CMK (cell line): ENCODE data around the gene ALG1.
A peak's percentile ranks its signal among the peaks of the same experiment; 100 is the strongest.

Experiments
- DNase-seq: peaks from one replicate; pipeline ENCODE4 v3.0.0-alpha.2; 2010; ENCODE audit warnings: low read depth

Gene ALG1

GRCh38 chr16:5045499-5046115 is 26.0 kb upstream of the ALG1 start:
- DNase-seq: no peak

DNA sequence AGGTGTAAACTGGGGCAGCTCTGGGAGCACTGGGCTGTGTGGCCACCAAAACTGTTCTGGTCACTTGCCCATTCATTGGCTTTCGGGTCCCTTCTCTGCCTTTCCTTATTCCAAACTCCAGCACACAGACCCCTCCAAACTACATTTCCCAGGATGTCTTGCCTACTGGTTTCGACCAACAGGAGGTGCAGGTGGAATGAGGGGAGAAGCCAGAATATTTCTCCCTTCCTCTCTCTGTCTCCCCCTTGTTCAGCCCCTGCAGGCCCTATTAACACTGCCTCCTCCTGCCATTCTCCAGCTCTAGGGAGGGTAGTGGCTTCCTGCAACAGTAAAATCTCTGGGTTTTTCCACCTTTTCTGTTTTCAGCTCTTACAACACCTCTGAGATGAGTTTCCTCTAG is 24.7 kb upstream of the ALG1 start:
- DNase-seq: no peak

GRCh38 chr16:5054876-5055865 is 16.5 kb upstream of the ALG1 start:
- no peak for DNase-seq

- DNase-seq: peak; percentile 29
These were observed 15.3 kb upstream of the ALG1 start for GRCh38 chr16:5056352-5056751.

DNA sequence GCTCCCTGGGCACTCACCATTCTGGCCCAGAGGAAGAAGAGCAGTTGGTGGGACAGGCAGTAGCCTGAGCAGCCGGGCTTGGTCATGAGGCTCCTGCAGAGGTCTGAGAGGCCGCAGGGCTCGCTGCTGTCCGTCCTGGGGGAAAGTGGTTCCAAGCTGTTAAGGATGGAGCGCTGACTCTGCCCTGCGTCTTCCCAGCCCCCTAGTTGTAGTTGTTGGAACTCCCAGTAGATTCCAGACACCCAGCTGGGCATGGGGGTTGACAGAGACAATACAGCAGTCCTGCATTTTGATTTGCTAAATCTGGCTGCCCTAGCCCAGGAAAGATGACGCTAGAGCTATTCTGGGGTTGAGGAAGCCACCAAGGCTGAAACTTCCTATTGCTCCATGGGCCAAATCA is 13.2 kb upstream of the ALG1 start:
- no peak for DNase-seq

GRCh38 chr16:5059386-5060072 is 12.1 kb upstream of the ALG1 start:
- no peak for DNase-seq

GRCh38 chr16:5060073-5060641 is 11.5 kb upstream of the ALG1 start:
- no peak for DNase-seq

- no peak for DNase-seq
These were observed 9.6 kb upstream of the ALG1 start for GRCh38 chr16:5062051-5062450.

- no peak for DNase-seq
These were observed 8.6 kb upstream of the ALG1 start for GRCh38 chr16:5062790-5063765.

GRCh38 chr16:5064915-5065314 is 6.7 kb upstream of the ALG1 start:
- no peak for DNase-seq

DNA sequence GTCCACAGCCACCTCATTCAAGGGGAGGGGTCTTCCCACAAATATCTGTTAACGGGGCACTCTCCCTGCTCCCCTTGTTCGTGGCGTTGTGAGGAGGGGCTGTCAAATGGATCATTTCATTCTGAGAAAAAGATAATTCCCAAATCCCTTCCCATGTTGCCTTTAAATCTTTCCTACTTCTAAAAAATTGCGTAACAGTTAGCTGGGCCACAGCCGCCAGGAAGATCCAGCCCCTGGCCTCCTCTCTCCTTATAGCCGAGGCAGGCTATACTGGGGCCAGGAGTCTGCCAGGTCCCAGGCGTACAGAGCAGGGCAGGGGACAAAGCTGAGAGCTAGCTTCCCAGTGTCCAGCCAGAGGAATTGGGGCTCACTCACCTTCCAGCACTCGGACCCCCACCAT is 6.3 kb upstream of the ALG1 start:
- DNase-seq: no peak

DNA sequence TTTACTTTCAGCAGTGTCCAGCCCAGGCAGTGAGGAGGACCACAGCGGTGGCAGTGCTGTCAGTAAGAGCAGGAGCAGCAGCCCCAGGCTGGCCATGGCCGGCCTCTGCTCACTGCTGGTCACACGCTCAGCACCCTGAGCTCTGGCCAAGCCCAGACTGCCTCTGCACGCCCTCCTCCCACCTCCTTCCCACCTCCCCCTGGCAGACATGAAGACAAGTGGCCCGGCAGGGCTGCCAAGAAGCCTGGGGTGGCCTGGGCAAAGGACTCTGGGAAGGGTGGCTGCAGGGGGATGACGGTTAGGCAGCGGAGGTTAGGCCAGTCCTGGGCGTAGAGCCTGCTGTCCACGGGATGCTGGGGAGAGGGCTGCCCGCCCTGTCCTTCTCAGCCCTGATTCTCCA is 5.8 kb upstream of the ALG1 start, which contains the start of gene C16orf89:
Gene C16orf89 (minus strand): TSS at position 144 of the 400 bp plus-strand sequence. CDS start 48 bp downstream, at position 96.
- DNase-seq: no peak

- DNase-seq: no peak
These were observed 5.1 kb upstream of the ALG1 start for GRCh38 chr16:5066511-5066910.

DNA sequence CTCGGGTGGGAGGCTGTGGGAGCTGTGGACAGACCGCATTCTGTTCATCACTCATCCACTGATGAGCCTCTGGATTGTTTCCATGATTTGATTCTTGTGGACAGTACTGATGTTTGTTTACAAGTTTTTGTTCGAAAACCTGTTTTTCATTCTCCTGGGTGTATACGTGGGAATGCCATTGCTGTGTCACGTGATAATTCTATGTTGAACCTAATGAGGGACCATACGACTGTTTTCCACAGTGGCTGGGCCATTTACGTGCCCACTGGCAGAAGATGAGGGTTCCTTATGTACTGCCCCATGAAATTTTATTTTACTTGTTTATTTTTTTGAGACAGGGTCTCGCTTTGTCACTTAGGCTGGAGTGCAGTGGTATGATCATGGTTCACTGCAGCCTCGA is 2.6 kb upstream of the ALG1 start:
- no peak for DNase-seq

DNA sequence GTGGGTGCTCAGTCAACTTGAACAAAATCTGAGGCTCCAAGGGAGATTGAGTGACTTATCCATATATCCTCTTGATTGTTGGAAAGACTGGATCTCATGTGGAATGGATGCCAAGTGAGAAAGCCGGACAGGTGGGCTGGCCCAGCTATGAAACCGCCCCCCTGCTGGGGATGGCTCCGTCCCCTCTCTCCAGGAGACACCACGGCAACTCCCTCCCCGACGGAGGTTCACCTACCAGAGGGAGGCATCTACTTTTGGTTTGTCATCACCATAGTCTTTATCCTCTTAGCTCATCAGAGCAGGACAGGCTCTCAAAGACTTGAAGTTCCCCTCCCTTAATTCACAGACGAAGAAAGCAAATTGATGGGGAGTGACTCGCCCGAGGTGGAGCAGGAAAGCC is 1.8 kb upstream of the ALG1 start:
- DNase-seq: no peak

- DNase-seq: no peak
These were observed 1.0 kb upstream of the ALG1 start for GRCh38 chr16:5070431-5071186.

- DNase-seq: no peak
These were observed 332 bp upstream of the ALG1 start for GRCh38 chr16:5071341-5071680.

- DNase-seq: no peak
These were observed 963 bp downstream of the ALG1 start for GRCh38 chr16:5072334-5073278.

DNA sequence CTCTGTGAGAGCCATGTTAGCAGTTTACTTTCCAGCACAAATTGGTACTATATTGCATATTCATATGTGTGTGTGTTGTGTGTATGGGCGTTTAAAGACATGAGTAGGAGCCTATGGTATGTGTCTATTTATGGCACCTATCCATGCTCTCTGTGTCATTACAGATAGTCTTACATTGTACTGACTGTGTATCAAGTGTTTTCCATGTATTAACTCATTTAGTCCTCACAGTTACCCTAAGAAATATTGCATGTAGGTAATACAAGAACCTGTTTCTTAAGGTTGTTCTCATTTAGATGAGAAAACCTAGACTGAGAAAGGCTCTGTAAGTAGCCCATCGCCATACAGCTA is 1.6 kb downstream of the ALG1 start:
- no peak for DNase-seq
